CD4-positive, alpha-beta T cell treated with Interleukin-17A for 1 hour (primary cell): ENCODE data around the gene DEPDC4.
"Not testable (repeated sequence)": the region's sequence is repeated elsewhere in the genome, so short reads cannot be mapped to it uniquely, and the experiment has no call there.

ENCODE experiments used
- DNase-seq: peaks from one replicate; pipeline ENCODE4 v3.0.0-alpha.2; 2020

DEPDC4 gene

DNA sequence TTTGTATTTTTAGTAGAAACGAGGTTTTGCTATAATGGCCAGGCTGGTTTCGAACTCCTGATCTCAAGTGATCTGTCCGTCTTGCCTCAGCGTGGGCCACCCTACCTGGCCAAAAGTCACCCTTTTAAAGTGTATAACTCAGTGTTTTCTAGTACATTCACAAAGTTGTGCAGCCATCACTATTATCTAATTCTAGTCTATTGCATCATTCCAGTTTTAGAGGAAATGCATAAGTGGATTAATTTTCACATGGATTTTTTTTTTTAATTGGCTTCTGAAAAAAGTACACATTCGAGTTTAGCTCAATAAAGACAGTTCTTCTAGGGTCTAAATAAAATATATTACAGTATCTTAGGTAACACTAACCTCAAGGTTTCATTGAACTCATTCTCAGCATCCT lies 3.7 kb downstream of the DEPDC4 start:
- DNase-seq, result no peak

DNA sequence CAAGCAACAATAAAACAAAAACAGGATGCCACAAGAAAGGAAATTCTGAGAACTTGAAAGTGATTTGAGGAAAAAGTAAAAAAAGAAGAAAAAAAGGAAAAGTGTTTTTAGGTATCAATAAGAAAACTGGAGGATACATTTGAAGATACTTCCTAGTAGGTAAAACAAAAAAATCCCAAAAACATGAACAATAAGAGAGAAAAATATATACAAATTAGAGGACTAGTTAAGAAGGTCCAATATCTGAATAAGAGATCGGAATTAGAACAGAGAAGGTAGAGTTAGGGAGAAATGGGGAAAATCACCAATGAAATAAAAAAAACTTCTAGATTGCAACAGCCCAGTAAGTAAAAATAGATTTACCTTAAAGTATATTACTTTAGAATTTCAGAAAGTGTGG lies 8.8 kb downstream of the DEPDC4 start:
- no peak for DNase-seq

DNA sequence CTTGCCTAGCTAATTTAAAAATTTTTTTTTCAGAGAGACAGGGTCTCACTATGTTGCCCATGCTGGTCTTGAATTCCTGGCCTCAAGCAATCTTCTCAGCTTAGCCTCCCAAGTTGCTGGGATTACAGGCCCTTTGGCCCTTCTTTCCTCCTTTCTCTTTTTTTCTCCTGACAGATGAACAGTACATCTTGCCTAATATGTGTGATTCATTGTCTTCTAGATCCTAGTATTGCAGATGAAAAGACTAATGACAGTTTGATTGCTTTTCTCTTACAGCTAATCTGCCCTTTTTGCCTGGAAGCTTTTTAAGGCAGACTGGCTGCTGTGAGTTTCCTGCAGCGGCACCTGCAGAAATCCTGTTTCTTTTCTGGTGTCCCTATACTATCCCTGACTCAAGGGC lies 12.0 kb downstream of the DEPDC4 start:
- no peak for DNase-seq

DNA sequence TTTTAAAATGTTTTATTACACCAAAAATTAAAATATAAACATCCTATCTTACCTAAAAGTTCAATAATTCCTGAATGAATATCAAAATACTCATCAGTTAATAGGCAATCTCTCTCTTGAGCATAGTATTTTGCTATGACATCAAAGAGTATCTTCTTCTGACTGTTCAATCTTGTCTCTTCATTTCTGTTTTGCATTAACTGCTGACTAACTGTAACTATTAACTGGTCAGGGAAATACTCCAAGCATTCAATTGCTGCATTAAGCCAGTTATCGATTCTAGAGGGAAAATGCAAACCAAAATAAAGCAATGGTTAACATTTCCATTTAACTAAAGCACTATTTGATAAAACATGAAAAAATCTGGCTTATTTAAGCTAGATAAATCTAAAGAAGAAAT lies 13.4 kb downstream of the DEPDC4 start:
- DNase-seq, result no peak

DNA sequence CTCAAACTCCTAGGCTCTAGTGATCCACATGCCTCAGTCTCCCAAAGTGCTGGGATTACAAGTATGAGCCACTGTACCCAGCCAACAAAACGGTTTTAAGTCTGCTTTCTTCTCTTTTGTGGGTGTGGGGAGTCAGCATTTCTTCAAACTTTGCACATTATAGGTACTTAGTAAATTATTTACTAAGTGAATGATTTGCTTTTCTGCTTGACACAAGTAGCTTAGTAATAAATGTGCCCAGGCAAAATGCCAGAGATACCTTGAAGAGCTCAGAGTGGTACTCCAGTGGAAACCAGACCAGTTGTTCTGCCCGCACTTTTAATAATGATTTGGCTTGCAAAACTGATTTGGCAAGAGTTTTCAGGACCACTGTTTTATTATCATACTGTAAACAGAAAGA lies 15.0 kb downstream of the DEPDC4 start:
- DNase-seq, result no peak

DNA sequence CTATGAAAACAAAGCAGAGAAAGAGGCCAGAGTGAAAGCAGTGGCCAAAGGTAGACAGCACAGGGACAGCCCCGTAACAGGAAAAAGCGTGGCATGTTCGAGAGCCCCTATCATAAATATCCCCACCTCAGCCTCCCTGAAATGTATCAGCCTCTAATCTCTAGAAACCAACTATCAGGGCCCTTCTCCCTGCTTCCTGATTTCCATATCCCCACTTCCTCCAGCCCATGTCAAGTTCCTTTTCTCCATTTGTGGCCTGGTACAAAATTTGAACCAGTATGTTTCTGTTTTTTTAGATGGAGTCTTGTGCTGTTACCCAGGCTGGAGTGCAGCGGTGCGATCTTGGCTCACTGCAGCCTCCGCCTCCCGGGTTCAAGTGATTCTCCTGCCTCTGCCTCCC lies 16.9 kb downstream of the DEPDC4 start:
- no peak for DNase-seq

DNA sequence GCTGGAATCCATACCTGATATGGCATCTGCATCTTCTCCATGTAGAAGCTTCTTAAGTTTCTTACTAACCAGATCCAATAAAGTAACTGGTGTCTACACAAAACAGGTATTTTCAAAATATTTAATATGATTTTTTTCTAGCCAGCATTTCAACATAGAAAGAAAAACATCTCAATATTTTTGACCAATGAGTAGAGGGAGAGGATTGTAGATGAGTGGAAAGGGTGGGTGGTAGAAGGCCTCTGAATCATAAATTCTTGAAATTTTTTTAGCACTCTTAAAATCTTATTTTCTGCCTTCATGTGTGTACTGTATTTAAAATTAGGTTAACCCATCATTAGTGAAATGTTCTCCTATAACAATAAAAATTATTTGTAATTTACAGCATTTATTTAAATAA lies 18.0 kb downstream of the DEPDC4 start:
- DNase-seq, result no peak

DNA sequence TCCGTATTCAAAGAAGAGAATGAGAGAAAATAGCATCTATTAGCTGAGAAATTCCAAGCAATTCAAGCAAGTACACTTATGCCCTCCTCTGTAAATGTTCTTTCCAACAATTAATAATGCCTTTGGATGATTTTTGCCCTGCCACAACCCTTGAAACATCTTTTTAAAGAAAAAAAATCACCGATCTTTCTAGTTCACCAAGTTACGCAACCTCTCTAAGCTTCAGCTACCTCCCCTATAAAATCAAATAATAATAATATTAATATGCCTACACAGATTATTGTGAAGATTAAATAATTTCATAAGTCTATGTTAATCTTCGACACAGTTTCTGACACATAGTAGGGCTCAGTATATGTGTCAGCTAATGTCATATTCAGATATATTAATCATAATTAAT lies 19.1 kb downstream of the DEPDC4 start:
- no peak for DNase-seq

DNA sequence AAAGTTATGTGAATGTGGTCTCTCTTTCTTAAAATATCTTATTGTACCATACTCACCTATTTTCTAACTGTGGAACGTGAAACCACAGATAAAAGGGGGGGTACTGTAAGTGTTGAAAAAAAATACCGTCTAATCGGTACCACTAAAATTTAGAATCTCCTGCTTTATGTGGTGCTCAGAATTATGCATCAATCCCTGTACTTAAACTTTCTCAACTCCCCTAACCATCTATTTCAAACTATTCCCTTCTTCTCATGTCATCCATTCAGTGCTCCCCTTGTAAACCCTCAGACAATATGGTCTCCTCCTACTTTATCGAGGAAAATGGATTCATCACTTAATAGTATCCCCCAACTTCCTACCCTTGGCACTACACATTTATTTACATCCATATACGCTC lies 23.7 kb downstream of the DEPDC4 start:
- no peak for DNase-seq

DNA sequence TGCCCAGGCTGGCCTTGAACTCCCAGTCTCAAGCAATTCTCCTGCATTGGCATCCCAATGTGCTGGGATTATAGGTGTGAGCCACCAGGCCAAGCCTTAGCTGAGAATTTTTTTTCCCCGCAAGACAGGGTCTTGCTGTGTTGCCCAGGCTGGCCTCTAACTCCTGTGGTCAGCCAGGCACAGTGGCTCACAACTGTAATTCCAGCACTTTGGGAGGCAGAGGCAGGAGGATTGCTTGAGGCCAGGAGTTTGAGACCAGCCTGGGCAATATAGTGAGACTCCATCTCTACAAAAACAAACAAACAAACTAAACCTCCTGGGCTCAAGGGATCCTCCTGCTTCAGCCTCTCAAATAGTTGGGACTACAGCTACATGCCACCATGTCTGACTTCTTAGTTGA lies 27.3 kb downstream of the DEPDC4 start:
- no peak for DNase-seq

DNA sequence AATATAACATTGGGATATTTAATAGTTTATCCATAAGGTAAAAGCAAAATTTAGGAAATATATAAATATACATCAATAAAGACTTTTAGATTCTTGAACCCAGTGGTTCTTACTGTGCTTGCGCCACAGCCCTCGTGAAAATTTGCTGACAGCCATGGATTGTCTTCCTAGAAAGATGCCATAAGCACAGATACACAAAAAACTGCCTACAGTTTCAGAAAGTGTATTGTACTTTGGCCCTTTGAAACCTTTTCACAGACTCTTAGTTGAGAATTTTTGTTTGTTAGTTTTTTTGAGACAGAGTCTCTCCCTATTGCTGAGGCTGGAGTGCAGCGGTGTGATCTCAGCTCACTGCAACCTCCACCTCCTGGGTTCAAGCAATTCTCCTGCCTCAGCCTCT lies 28.1 kb downstream of the DEPDC4 start:
- DNase-seq, result no peak

DNA sequence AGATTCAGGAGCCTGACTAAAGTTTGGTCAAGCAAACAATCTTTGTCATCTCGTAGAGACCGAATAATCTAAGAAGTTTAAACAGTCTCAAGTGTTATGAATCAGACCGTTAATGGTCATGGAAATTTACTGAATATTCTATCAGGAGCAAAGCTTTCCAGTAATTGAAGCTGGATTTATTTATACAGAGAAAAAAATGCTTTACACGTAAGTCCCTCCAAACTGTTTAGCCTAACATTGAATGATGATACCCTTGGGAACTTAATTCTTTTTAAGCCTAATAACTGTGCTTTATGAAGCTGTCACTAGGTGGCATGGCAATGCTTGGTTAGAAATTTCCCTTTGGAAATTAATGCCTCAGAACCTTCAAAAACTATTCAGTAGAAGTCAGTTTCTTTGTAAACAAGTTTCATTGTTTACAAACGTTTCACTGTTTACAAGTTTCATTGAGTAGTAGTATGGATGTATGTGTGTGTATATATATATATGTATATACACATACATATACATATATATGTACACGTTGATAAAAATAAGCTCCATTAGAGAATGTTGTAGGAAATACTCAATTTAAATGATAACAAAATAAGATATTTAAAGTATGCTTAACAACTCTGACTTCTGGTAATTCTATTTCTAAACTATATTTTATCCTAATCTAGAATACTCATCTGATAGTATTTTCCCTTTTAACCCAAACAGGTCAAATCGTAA lies 32.1 kb downstream of the DEPDC4 start:
- peak; percentile 25 for DNase-seq

DNA sequence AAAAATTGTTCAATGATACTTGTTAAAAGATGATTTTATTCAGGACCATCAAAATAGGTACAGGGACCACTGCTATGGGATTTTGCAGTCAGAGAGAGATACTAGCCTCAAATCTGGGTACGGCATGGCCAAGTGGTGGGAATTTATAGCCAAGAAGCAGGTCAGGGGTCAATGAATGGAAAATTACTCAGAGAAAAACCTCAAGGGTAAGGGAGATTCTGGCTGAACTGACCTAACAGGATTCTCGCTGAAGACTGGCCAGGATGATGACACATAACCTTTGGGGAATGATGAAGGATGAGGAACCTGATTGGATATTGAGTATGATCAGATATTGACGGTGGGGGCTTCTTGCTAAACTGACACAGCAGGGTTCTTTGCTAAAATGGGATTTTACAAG lies 32.7 kb downstream of the DEPDC4 start:
- no peak for DNase-seq

DNA sequence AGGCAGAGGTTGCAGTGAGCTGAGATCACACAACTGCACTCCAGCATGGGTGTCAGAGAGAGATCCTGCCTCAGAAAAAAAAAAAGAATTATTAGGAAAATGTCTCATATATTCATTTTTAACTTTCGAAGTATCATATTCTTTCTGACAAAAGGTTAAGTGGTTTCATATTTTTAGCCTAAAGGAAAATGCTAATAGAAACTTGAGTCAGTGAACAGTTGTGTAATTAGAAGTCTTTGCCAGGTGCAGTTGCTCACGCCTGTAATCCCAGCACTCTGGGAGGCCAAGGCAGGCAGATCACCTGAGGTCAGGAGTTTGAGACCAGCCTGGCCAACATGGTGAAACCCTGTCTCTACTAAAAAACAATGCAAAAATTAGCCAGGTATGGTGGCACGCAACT lies 35.0 kb downstream of the DEPDC4 start:
- DNase-seq, result not testable (repeated sequence)

DNA sequence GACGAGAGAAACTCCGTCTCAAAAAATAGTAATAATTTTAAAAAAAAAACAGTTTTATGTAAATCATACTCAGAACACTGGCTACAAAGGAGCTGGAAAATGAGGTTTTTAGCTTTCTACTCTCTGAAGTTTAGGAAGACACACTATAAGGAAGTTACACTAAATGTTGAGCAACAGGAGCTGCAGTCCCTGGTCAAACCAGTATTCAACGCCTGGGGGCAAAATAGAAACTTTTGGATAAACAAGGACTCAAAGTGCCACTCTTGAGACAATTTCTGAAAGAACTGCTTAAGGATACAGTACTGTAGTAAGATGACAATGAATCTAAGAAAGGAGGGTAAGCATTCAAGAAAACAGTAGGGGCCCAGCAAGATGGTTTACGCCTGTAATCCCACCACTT lies 37.0 kb downstream of the DEPDC4 start:
- DNase-seq, result no peak

DNA sequence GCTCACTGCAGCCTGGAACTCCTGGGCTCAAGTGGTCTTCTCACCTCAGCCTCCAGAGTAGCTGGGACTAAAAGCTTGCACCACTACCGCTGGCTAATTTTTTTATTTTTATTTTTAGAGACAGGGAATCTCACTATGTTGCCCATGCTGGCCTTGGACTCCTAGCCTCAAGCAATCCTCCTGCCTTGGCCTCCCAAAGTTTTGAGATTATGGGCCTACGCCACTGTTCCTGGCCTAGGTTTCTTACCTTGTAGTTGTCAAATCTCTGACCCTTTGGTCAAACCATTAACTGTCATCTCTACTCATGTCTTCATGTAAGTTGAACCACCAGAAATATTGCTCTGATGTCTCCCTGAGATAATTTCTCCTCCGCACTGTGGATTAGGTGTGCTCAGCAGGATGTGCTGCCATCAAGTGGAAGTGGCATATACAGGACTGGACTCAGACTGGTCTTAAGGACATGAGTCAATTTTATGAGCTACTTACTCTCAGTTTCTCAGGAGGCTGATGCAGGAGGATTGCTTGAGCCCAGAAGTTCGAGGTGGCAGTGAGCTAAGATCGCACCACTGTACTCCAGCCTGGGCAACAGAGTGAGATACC lies 37.7 kb downstream of the DEPDC4 start:
- DNase-seq, result no peak

DNA sequence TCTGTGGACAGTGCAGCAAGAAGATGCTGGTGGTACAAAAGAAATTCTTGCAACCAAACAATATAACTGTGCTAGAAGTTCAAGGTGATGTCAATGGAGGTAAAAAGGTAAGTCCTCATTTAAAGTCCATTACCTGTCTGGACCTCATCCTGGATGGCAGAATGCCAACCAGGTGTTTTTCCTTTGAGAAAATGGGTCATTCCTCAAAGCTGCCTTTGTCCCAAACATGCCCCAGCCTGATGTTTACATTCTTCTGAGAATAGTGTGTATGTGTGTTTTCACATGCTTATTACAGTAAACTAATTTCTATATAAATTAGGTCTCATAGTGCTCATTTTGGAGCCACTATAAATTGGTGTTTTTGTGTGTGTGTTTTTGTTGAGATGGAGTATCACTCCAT lies 41.4 kb downstream of the DEPDC4 start:
- DNase-seq, result no peak

DNA sequence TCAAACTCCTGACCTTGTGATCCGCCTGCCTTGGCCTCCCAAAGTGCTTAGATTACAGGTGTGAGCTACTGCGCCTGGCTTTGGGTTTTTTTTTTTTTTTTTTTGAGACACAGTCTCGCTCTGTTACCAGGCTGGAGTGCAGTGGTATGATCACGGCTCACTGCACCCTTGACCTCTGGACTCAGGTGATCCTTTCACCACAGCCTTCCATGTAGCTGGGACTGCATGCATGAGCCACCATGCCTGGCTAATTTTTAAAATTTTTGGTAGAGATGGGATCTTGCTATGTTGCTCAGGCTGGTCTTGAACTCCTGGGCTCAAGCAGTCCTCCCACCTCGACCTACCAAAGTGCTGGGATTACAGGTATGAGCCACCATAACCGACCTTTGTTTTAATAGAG lies 44.7 kb downstream of the DEPDC4 start:
- DNase-seq, result not testable (repeated sequence)

DNA sequence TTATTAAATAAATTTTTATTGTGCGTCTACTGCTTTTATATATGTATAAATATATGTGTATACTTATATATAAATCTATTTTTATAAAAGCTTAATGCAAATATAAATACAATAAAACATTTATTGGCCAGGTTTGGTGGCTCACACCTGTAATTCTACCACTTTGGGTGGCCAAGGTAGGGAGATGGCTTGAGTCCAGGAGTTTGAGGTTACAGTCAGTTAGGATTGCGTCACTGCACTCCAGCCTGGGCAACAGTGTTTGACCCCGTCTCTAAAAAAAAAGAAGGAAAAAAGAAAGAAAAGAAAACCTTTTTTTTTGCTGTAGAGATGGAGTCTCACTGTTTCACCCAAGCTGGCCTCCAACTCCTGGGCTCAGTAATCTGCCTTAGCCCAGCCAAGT lies 45.4 kb downstream of the DEPDC4 start:
- DNase-seq, result no peak

DNA sequence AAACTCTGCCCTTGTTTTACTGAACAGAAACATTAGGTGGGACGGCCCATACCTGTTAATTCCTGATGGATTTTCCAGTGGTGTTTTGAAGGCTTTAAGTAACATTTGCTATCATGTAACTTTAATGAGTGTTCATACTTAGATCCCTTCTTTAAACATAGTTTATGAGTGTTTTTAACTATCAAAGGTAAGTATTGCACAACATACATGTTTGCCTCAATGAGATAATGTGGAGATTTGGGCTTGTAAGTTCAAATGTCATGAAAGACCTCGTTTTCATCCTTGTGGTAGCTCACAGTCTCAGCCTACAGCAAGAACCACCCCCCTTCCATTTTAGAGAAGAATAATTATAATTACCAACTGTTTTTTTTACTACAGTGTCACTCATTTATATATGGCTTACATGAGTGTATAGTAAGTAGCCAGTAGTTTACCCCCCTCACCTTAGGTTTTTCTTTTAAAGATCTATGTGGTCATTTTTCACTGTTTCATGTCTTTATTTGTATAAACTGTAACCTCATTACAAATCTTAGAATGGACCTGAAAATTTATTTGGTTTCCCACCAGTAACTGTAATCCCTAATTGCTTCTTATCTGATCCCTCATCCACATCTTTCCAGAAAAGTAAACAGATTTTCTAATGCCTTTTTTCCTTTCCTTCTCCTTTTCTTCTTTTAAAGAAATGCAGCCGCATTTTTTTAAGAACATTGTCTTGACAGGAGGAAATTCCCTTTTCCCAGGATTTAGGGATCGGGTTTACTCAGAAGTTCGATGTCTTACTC lies 47.4 kb downstream of the DEPDC4 start:
- DNase-seq, result no peak

DNA sequence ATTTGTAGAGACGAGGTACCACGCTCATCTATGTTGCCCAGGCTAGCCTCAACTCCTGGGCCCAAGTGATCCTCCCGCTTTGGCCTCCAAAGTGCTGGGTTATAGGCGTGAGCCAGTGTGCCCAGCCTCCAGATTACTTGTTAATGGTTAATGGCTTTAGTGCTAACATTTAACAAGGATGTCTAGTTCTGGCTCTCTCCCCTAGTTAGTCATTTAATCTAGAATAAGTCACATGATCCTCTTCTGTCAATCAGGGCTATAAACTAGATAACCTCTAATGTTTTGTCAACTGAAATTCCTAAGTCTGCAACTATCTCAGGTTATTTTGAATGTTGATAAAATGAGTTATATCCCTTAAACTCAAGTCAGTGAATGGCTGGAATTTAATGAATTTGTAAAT lies 50.5 kb downstream of the DEPDC4 start:
- DNase-seq, result no peak

DNA sequence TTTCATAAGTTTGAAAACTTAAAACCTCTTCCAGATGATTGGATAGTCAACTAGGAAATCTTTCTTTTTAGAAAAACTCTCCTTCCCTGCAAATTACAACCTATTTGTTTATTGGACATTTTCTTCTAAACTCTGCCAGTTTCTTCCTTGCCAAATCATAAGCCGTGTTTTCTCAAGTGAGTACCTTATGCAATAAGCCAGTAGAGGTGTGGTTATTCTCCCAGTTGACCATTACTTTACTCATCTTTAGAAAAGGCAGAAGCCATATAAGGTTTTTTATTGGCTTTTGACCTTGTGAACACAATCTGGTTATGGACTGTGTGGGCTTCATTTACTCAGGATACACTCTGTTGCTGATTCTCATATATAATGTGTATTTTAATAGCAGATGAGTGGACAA lies 51.7 kb downstream of the DEPDC4 start:
- DNase-seq, result no peak

DNA sequence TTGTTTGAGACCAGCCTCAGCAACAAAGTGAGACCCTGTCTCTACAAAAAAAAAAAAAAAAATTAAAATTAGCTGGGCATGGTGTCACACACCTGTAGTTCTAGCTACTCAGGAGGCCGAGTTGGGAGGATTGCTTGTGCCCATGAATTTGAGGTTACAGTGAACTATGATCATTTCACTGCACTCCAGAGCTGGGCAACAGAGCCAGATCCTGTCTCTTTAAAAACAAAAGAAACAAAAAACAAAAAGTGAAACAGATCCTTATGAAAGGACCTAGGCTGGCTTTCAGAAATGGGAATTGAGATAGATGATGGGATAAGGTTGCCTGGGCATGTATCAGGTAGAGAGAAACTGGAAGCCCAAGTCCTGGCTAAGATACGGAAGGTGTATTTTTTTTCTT lies 52.4 kb downstream of the DEPDC4 start:
- no peak for DNase-seq
